GM23338 (cell line): ENCODE data around the gene CYP4F22. TPM values are rescaled to one million over a fixed set of nuclear protein-coding genes. Genes with fewer than 3 reads are reported as not detected.
"Not testable (repeated sequence)": the region's sequence is repeated elsewhere in the genome, so short reads cannot be mapped to it uniquely, and the experiment has no call there.

Experiments
- ATAC-seq: fragments of 200-7000 bp; cut with Tn5 transposase; 3 replicates; pipeline ENCODE4 v1.9.1; 2020
- DNase-seq: peaks from one replicate; pipeline ENCODE4 v3.0.0-alpha.2; 2015; ENCODE audit warnings: low spot score
- H2AFZ ChIP-seq: fragments of 200-600 bp; sonication (generic); 2 replicates; pipeline ENCODE4 v1.8.0; 2016; ENCODE audit warnings: antibody characterized with exemption, mild to moderate bottlenecking, moderate library complexity
- H3F3A ChIP-seq: fragments of 200-600 bp; sonication (generic); replicated peaks from 2 replicates; pipeline ENCODE4 v1.8.0; 2017; ENCODE audit warnings: antibody characterized with exemption, mixed run types, low read depth
- H3K27ac ChIP-seq: fragments of 200-600 bp; sonication (generic); 2 replicates; pipeline ENCODE4 v1.6.1; 2016; ENCODE audit warnings: low read depth
- H3K27me3 ChIP-seq: fragments of 200-600 bp; sonication (generic); 2 replicates; pipeline ENCODE4 v1.8.0; 2016; ENCODE audit warnings: mild to moderate bottlenecking, mixed run types, moderate library complexity; ENCODE audit not compliant: insufficient read depth
- H3K36me3 ChIP-seq: fragments of 200-600 bp; sonication (generic); 2 replicates; pipeline ENCODE4 v1.8.0; 2016; ENCODE audit warnings: mild to moderate bottlenecking; ENCODE audit not compliant: insufficient read depth
- H3K4me1 ChIP-seq: fragments of 200-600 bp; sonication (generic); 2 replicates; pipeline ENCODE4 v1.8.0; 2016; ENCODE audit warnings: mild to moderate bottlenecking, moderate library complexity; ENCODE audit not compliant: insufficient read depth
- H3K4me2 ChIP-seq: fragments of 200-600 bp; sonication (generic); 2 replicates; pipeline ENCODE4 v1.7.1; 2017; ENCODE audit warnings: mixed run types
- H3K4me3 ChIP-seq: fragments of 200-600 bp; sonication (generic); 2 replicates; pipeline ENCODE4 v1.6.1; 2016; ENCODE audit warnings: mixed run types
- H3K79me2 ChIP-seq: fragments of 200-600 bp; sonication (generic); replicated peaks from 2 replicates; pipeline ENCODE4 v1.8.0; 2017; ENCODE audit warnings: mild to moderate bottlenecking; ENCODE audit not compliant: insufficient read depth
- H3K9me2 ChIP-seq: fragments of 200-600 bp; sonication (generic); 2 replicates; pipeline ENCODE4 v1.8.0; 2017; ENCODE audit not compliant: insufficient read depth
- H4K20me1 ChIP-seq: fragments of 200-600 bp; sonication (generic); replicated peaks from 2 replicates; pipeline ENCODE4 v1.8.0; 2017; ENCODE audit warnings: mild to moderate bottlenecking; ENCODE audit not compliant: insufficient read depth
- H3K27ac Mint-ChIP-seq: 2 replicates; pipeline ENCODE4 v1.8.0; 2020; ENCODE audit warnings: inconsistent platforms, mild to moderate bottlenecking, moderate library complexity, mixed read lengths
- H3K27me3 Mint-ChIP-seq: 3 replicates; pipeline ENCODE4 v1.8.0; 2022; ENCODE audit warnings: low read depth, mild to moderate bottlenecking, moderate library complexity, mixed read lengths, inconsistent platforms; ENCODE audit not compliant: insufficient read depth, poor library complexity
- H3K36me3 Mint-ChIP-seq: 3 replicates; pipeline ENCODE4 v1.8.0; 2021; ENCODE audit warnings: low read depth, mild to moderate bottlenecking, inconsistent platforms, moderate library complexity, mixed read lengths
- H3K4me1 Mint-ChIP-seq: 3 replicates; pipeline ENCODE4 v1.8.0; 2020; ENCODE audit warnings: mild to moderate bottlenecking, inconsistent platforms, mixed read lengths
- H3K4me3 Mint-ChIP-seq: 3 replicates; pipeline ENCODE4 v1.8.0; 2021; ENCODE audit warnings: moderate library complexity, mild to moderate bottlenecking, inconsistent platforms, mixed read lengths
- H3K9me3 Mint-ChIP-seq: 3 replicates; pipeline ENCODE4 v1.8.0; 2020; ENCODE audit warnings: moderate library complexity, mild to moderate bottlenecking, inconsistent platforms, mixed read lengths
- CREB1 ChIP-seq: fragments of 250-450 bp; sonication (Bioruptor Pico); IDR thresholded peaks from 2 replicates; pipeline ENCODE4 v1.5.0; 2020; ENCODE audit warnings: low read depth, mild to moderate bottlenecking, moderate library complexity
- EZH2 ChIP-seq: fragments of 200-600 bp; sonication (generic); IDR thresholded peaks from one replicate; pipeline ENCODE4 v1.8.0; 2017; ENCODE audit warnings: antibody characterized with exemption, mild to moderate bottlenecking, low read depth; ENCODE audit not compliant: unreplicated experiment
- NANOG ChIP-seq: IDR thresholded peaks from 2 replicates; pipeline ENCODE4 v1.6.1; 2016; ENCODE audit warnings: antibody characterized with exemption, borderline replicate concordance
- STAT1 ChIP-seq: IDR thresholded peaks from one replicate; pipeline ENCODE4 v1.6.1; 2016; ENCODE audit warnings: antibody characterized with exemption; ENCODE audit not compliant: unreplicated experiment
- ZNF331 ChIP-seq: fragments of 250-450 bp; sonication (Bioruptor Pico); IDR thresholded peaks from 2 replicates; pipeline ENCODE4 v1.5.0; 2020; ENCODE audit warnings: low read depth, mild to moderate bottlenecking, moderate library complexity
- polyA plus RNA-seq: library from polyadenylated mRNA; unstranded; fragments of >200 nt; fragmentation: Nextera tagmentation; extraction: Ambion mirVana; gene quantifications from 2 replicates; pipeline ENCODE4 v1.2.1, GENCODE V29; 2016
- total RNA-seq: library from RNA; depleted of rRNA; stranded (reverse); fragments of >200 nt; shearing (Covaris generic); gene quantifications from 2 replicates; pipeline ENCODE4 v1.2.3, GENCODE V29; 2014
- TF ChIP-seq, protein P1 (sequence below): IDR thresholded peaks from 2 replicates; pipeline ENCODE4 v1.6.1; 2016; ENCODE audit warnings: antibody characterized with exemption
- TF ChIP-seq, protein P2 (sequence below): IDR thresholded peaks from one replicate; pipeline ENCODE4 v1.6.1; 2018; ENCODE audit warnings: antibody characterized with exemption; ENCODE audit not compliant: unreplicated experiment

The CYP4F22 gene
- total and polyA plus RNA-seq, 2 experiments from 2014 or later: 0.24 to 1.5 TPM

DNA sequence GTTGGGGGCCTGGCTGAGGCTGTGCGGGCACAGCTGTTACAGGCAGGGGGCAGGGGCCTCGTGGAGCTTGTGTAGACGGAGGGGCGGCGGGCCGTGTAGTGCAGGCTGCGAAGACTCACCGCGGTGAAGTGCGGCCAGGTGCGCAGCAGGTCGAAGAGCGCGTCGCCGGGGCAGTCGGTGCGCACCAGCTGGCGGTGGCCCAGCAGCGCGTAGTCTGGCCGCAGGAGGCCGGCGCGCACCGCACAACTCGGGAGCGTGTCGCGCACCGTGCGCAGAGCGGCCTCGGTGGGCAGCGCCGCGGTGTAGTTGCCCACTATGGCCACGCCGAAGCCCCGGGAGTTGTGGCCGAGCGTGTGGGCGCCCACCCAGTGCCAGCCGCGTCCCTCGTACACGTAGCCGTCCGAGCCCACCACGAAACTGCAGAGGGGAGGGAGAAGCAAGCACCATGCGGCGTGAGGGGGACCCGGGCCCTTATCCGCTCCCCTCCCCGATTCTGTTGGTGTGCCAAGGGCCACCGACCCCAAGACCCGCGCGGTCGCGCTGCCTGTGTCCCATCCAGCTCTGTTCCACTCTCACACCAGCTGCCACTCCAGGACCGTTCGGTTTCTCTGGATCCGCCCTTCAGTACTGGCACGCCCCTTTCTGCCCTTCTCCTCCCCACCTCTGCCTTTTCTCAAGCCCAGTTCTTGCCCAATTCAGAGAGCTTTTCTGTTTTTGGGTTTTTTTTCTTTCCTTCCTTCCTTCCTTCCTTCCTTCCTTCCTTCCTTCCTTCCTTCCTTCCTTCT is 38.6 kb upstream of the CYP4F22 start:
- peaks cover 51% of the 10 kb centered on the region for H3K27me3 ChIP-seq
- TF ChIP-seq CREB1 (CRISPR knock-in tag) (no peak), EZH2 (peak; percentile 31)
- H3K9me3 Mint-ChIP-seq: peaks cover 33% of the 10 kb centered on the region

DNA sequence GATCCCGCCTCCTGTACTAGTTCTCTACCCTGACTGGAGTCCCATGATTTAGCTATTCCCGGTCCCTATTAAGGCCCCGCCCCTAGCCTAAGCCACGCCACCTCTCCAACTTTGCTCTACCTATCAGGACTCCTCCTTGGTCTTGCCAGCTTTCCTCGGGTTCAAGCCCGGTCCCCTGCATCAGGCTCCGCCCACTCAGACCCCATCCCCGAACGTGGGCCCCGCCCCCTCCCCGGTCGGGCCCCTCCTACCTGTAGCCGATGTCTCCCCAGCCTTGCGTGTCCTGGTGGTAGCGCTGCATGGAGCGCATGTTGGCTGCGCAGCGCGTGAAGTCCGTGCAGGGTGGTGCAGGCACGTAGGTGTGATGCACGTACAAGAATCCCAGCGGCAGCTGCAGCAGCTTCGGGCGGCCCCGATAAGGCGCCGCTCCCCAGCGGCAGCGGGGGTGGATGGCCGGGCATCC is 36.7 kb upstream of the CYP4F22 start:
- H3K4me2 ChIP-seq: no peak overlapping the region
- H3K27me3 Mint-ChIP-seq: peaks cover 39% of the 10 kb centered on the region
- H3K9me3 Mint-ChIP-seq: peaks cover 48% of the 10 kb centered on the region
- no peaks in the 10 kb centered on the region for H3K36me3 ChIP-seq
- peaks cover 5% of the 10 kb centered on the region; the same call in 1 of the 3 replicates for H3K4me1 Mint-ChIP-seq
- H3K27ac Mint-ChIP-seq: no peak overlapping the region
- no peak for TF ChIP-seq STAT1
- no peak for TF ChIP-seq CREB1 (CRISPR knock-in tag)
- TF ChIP-seq, protein P1, sequence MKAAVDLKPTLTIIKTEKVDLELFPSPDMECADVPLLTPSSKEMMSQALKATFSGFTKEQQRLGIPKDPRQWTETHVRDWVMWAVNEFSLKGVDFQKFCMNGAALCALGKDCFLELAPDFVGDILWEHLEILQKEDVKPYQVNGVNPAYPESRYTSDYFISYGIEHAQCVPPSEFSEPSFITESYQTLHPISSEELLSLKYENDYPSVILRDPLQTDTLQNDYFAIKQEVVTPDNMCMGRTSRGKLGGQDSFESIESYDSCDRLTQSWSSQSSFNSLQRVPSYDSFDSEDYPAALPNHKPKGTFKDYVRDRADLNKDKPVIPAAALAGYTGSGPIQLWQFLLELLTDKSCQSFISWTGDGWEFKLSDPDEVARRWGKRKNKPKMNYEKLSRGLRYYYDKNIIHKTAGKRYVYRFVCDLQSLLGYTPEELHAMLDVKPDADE: no peak
- no peak for TF ChIP-seq ZNF331 (CRISPR knock-in tag)
- TF ChIP-seq, protein P2, sequence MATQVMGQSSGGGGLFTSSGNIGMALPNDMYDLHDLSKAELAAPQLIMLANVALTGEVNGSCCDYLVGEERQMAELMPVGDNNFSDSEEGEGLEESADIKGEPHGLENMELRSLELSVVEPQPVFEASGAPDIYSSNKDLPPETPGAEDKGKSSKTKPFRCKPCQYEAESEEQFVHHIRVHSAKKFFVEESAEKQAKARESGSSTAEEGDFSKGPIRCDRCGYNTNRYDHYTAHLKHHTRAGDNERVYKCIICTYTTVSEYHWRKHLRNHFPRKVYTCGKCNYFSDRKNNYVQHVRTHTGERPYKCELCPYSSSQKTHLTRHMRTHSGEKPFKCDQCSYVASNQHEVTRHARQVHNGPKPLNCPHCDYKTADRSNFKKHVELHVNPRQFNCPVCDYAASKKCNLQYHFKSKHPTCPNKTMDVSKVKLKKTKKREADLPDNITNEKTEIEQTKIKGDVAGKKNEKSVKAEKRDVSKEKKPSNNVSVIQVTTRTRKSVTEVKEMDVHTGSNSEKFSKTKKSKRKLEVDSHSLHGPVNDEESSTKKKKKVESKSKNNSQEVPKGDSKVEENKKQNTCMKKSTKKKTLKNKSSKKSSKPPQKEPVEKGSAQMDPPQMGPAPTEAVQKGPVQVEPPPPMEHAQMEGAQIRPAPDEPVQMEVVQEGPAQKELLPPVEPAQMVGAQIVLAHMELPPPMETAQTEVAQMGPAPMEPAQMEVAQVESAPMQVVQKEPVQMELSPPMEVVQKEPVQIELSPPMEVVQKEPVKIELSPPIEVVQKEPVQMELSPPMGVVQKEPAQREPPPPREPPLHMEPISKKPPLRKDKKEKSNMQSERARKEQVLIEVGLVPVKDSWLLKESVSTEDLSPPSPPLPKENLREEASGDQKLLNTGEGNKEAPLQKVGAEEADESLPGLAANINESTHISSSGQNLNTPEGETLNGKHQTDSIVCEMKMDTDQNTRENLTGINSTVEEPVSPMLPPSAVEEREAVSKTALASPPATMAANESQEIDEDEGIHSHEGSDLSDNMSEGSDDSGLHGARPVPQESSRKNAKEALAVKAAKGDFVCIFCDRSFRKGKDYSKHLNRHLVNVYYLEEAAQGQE: no peak
- TF ChIP-seq EZH2: no peak
- no peak for TF ChIP-seq NANOG
- peak; percentile 41 for DNase-seq
- ATAC-seq: no peak; the same call in 2 of the 3 replicates
- H3K27ac ChIP-seq: no peak overlapping the region
- peaks cover 10% of the 10 kb centered on the region; the same call in 2 of the 3 replicates for H3K36me3 Mint-ChIP-seq
- H3K4me1 ChIP-seq: no peaks in the 10 kb centered on the region
- no peaks in the 10 kb centered on the region for H3K79me2 ChIP-seq
- no peaks in the 10 kb centered on the region for H4K20me1 ChIP-seq
- H2AFZ ChIP-seq: no peak overlapping the region
- peaks cover 42% of the 10 kb centered on the region for H3K27me3 ChIP-seq
- H3F3A ChIP-seq: no peaks in the 10 kb centered on the region; the same call in 1 of the 2 replicates
- no peak overlapping the region for H3K4me3 Mint-ChIP-seq
- no peaks in the 10 kb centered on the region for H3K9me2 ChIP-seq
- no peak overlapping the region for H3K4me3 ChIP-seq

More for the DNA sequence above, 38.6 kb upstream of the CYP4F22 start:
- Histone ChIP-seq H4K20me1 (no peaks in the 10 kb centered on the region), H3F3A (no peaks in the 10 kb centered on the region; the same call in 1 of the 2 replicates), H3K79me2 (no peaks in the 10 kb centered on the region), H3K4me3 (peak overlapping the region; percentile 71), H3K9me2 (no peaks in the 10 kb centered on the region), H3K36me3 (no peaks in the 10 kb centered on the region), H3K4me2 (peak overlapping the region; percentile 84), H3K27ac (no peak overlapping the region), H2AFZ (peak overlapping the region; percentile 92; the same call in 1 of the 2 replicates), H3K4me1 (no peaks in the 10 kb centered on the region)
- Mint-ChIP-seq H3K27ac (no peak overlapping the region), H3K4me1 (peaks cover 5% of the 10 kb centered on the region; the same call in 1 of the 3 replicates), H3K4me3 (peak overlapping the region; percentile 68), H3K27me3 (peaks cover 39% of the 10 kb centered on the region), H3K36me3 (no peaks in the 10 kb centered on the region)
- DNase-seq: peak; percentile 74
- peak; percentile 94 for ATAC-seq

DNA sequence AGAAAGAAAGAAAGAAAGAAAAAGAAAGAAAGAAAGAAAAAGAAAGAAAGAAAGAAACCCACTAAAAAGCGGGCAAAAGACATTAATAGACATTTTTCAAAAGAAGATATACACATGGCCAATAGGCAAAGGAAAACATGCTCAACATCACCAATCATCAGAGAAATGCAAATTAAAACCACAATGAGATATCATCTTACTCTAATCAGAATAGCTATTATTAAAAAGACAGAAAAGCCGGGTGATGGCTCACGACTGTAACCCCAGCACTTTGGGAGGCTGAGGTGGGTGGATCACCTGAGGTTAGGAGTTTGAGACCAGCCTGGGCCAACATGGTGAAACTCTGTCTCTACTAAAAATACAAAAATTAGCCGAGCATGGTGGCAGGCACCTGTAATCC is 34.5 kb upstream of the CYP4F22 start:
- not testable (repeated sequence) for H3F3A ChIP-seq, H3K27ac Mint-ChIP-seq, H3K4me3 ChIP-seq, H2AFZ ChIP-seq, H3K9me2 ChIP-seq, H3K27ac ChIP-seq, H3K79me2 ChIP-seq, H3K4me3 Mint-ChIP-seq, H3K36me3 ChIP-seq, ATAC-seq, DNase-seq, H3K4me2 ChIP-seq, H4K20me1 ChIP-seq, H3K4me1 ChIP-seq, H3K4me1 Mint-ChIP-seq
- H3K9me3 Mint-ChIP-seq: peaks cover 65% of the 10 kb centered on the region
- H3K27me3 Mint-ChIP-seq: peaks cover 28% of the 10 kb centered on the region
- H3K27me3 ChIP-seq: peaks cover 21% of the 10 kb centered on the region
- peaks cover 15% of the 10 kb centered on the region for H3K36me3 Mint-ChIP-seq
